Parathyroid adenoma (tissue), 2 donors: Measurements from ENCODE around the gene MAP3K4.

Source experiments
- H2AFZ ChIP-seq: fragments of 300-600 bp; sonication (generic); one replicate; pipeline ENCODE4 v1.7.0; 2017; ENCODE audit warnings: antibody characterized with exemption, mild to moderate bottlenecking
- H3K27ac ChIP-seq: fragments of 300-600 bp; sonication (generic); one replicate; pipeline ENCODE4 v1.7.0; 2017
- H3K27me3 ChIP-seq: fragments of 300-600 bp; sonication (generic); one replicate; pipeline ENCODE4 v1.7.0; 2017; ENCODE audit warnings: low read length; ENCODE audit not compliant: control insufficient read depth, insufficient read depth
- H3K36me3 ChIP-seq: fragments of 300-600 bp; sonication (generic); one replicate; pipeline ENCODE4 v1.7.0; 2017; ENCODE audit warnings: low read length; ENCODE audit not compliant: control insufficient read depth, insufficient read depth
- H3K4me1 ChIP-seq: fragments of 300-600 bp; sonication (generic); one replicate; pipeline ENCODE4 v1.7.0; 2017; ENCODE audit warnings: control low read depth
- H3K4me2 ChIP-seq: fragments of 300-600 bp; sonication (generic); one replicate; pipeline ENCODE4 v1.7.0; 2017; ENCODE audit warnings: low read length
- H3K4me3 ChIP-seq: fragments of 300-600 bp; sonication (generic); one replicate; pipeline ENCODE4 v1.7.0; 2017; ENCODE audit warnings: low read depth, low read length
- H3K79me2 ChIP-seq: fragments of 300-600 bp; sonication (generic); one replicate; pipeline ENCODE4 v1.7.0; 2017; ENCODE audit warnings: control low read depth
- H3K9ac ChIP-seq: fragments of 300-600 bp; sonication (generic); one replicate; pipeline ENCODE4 v1.7.0; 2017; ENCODE audit warnings: mild to moderate bottlenecking
- H3K9me3 ChIP-seq: fragments of 300-600 bp; sonication (generic); one replicate; pipeline ENCODE4 v1.7.0; 2017; ENCODE audit warnings: low read length; ENCODE audit not compliant: control insufficient read depth
- CTCF ChIP-seq: fragments of 300-600 bp; sonication (generic); IDR thresholded peaks from one replicate; pipeline ENCODE4 v1.7.0; 2017; ENCODE audit warnings: antibody characterized with exemption, mild to moderate bottlenecking
- donor health status: primary hyperparathyroidism.

Gene MAP3K4

GRCh38 chr6:161094955-161095354, 103.4 kb downstream of the MAP3K4 start:
- Histone ChIP-seq H3K4me2 (no peak overlapping the region), H3K4me1 (no peaks in the 10 kb centered on the region), H3K4me3 (no peak overlapping the region), H3K9me3 (no peaks in the 10 kb centered on the region), H3K36me3 (no peaks in the 10 kb centered on the region), H3K27me3 (no peaks in the 10 kb centered on the region), H3K9ac (no peak overlapping the region), H2AFZ (no peak overlapping the region), H3K27ac (no peak overlapping the region), H3K79me2 (no peaks in the 10 kb centered on the region)
- TF ChIP-seq CTCF = no peak

- no peak overlapping the region for H3K9ac ChIP-seq
- no peak for TF ChIP-seq CTCF
- H3K79me2 ChIP-seq = no peaks in the 10 kb centered on the region
- H3K27me3 ChIP-seq = no peaks in the 10 kb centered on the region
- no peak overlapping the region for H3K27ac ChIP-seq
- H3K4me3 ChIP-seq = no peak overlapping the region
- H3K4me1 ChIP-seq = no peaks in the 10 kb centered on the region
- H3K9me3 ChIP-seq = no peaks in the 10 kb centered on the region
- no peak overlapping the region for H2AFZ ChIP-seq
- no peaks in the 10 kb centered on the region for H3K36me3 ChIP-seq
- H3K4me2 ChIP-seq = no peak overlapping the region
Measured at GRCh38 chr6:161095916-161096315, 104.3 kb downstream of the MAP3K4 start.

GRCh38 chr6:161100072-161100471, 108.5 kb downstream of the MAP3K4 start:
- no peaks in the 10 kb centered on the region for H3K36me3 ChIP-seq
- no peak overlapping the region for H3K4me2 ChIP-seq
- H3K27me3 ChIP-seq = no peaks in the 10 kb centered on the region
- no peaks in the 10 kb centered on the region for H3K9me3 ChIP-seq
- H3K79me2 ChIP-seq = no peaks in the 10 kb centered on the region
- no peak overlapping the region for H3K27ac ChIP-seq
- no peak overlapping the region for H3K9ac ChIP-seq
- H3K4me3 ChIP-seq = no peak overlapping the region
- TF ChIP-seq CTCF = no peak
- no peak overlapping the region for H2AFZ ChIP-seq
- H3K4me1 ChIP-seq = no peaks in the 10 kb centered on the region

GRCh38 chr6:161101517-161101916, 109.9 kb downstream of the MAP3K4 start:
- Histone ChIP-seq H2AFZ (no peak overlapping the region), H3K27ac (no peak overlapping the region), H3K4me1 (no peaks in the 10 kb centered on the region), H3K27me3 (no peaks in the 10 kb centered on the region), H3K36me3 (no peaks in the 10 kb centered on the region), H3K9me3 (no peaks in the 10 kb centered on the region), H3K4me2 (no peak overlapping the region), H3K4me3 (no peak overlapping the region), H3K9ac (no peak overlapping the region), H3K79me2 (no peaks in the 10 kb centered on the region)
- no peak for TF ChIP-seq CTCF

- no peaks in the 10 kb centered on the region for H3K4me1 ChIP-seq
Measured at GRCh38 chr6:161103475-161103874, 111.9 kb downstream of the MAP3K4 start.

More at GRCh38 chr6:161103475-161103874, 111.9 kb downstream of the MAP3K4 start:
- no peak overlapping the region for H3K4me2 ChIP-seq
- TF ChIP-seq CTCF = no peak
- H3K27me3 ChIP-seq = no peaks in the 10 kb centered on the region
- H3K27ac ChIP-seq = no peak overlapping the region
- H3K4me3 ChIP-seq = no peak overlapping the region
- H2AFZ ChIP-seq = no peak overlapping the region
- H3K79me2 ChIP-seq = no peaks in the 10 kb centered on the region
- no peaks in the 10 kb centered on the region for H3K36me3 ChIP-seq
- no peaks in the 10 kb centered on the region for H3K9me3 ChIP-seq
- no peak overlapping the region for H3K9ac ChIP-seq
